Stimulated activated CD8-positive, alpha-beta memory T cell treated with anti-CD3 and anti-CD28 coated beads, Interleukin-7, amount 100 ng/mL, for 24 hours (primary cell): ENCODE measurements around the gene FSTL3.
"Not testable (repeated sequence)": the region's sequence is repeated elsewhere in the genome, so short reads cannot be mapped to it uniquely, and the experiment has no call there.

ENCODE experiments used
- DNase-seq: peaks from one replicate; pipeline ENCODE4 v3.0.0-alpha.2; 2020; ENCODE audit warnings: low read depth

The FSTL3 gene

GRCh38 chr19:676339-677105 is at the start of gene FSTL3:
Gene FSTL3 (plus strand): TSS chr19:676392. CDS start chr19:676424, 32 bp downstream.
- no peak for DNase-seq

DNA sequence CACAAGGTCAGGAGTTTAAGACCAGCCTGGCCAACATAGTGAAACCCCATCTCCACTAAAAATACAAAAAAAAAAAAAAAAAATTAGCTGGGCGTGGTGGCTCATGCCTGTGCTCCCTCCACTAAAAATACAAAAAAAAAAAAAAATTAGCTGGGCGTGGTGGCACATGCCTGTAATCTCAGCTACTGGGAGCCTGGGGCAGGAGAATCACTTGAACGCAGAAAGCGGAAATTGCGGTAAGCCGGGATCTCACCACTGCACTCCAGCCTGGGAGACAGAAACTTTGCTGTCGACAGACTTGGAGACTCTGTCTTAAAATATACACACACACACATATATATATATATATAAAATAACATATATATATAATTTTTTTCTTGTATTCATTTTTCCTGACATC is 49.6 kb upstream of the FSTL3 start:
- DNase-seq: not testable (repeated sequence)

DNA sequence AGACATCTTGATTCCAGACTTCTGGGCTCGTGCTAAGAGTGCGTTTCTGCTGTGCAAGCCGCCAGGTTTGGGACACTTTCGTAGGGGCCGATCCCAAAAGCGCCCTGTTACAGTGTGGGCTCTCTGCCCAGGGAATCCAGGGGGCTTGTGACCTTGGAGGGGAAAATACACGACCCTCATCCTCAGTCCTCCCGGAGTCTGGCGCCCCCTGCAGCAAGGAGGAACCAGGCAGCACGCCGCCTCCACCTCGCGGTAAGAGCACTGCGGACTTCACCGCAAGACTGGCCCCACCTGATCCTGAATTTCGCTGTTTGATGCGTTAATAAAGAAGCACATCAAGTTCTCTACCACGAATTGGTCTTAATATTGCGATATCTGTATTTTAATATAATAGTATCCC is 48.0 kb upstream of the FSTL3 start:
- DNase-seq: no peak

- not testable (repeated sequence) for DNase-seq
Observed at GRCh38 chr19:629515-629914, 46.7 kb upstream of the FSTL3 start.

DNA sequence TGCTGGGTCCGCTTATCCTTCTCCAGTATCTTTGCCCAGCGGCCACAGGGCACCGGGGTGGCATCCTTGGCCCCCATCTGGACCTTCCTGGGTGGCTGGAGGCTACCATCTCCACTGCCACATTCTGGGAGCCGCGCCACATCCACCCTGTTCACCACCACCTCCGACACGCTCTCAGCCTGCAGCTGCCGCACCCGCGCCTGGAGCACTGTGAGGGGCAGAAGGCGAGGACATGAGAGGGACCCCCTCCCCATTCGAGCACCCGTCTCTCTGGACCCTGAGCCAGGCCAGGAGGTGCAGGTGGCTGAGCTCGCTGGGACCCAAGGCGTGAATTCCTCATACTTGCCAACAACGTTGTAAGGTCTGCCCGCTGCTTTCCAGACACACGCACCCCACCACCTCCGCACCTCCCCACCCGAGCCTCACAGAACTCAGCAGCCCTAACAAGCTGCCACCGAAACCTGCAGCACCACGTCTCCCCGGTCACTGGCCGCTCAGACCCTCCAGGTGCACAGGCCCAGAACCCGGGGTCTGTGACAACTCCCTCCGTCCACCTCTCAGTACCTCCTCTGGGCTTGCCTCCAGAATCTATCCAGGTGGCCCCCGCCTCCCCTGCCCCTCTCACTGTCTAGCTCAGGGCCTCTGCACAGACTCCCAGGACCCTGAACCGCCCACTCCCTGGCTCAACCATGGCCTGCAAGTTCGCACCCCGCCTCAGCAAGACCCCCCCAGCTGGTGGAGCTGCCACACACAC is 46.1 kb upstream of the FSTL3 start:
- no peak for DNase-seq

DNA sequence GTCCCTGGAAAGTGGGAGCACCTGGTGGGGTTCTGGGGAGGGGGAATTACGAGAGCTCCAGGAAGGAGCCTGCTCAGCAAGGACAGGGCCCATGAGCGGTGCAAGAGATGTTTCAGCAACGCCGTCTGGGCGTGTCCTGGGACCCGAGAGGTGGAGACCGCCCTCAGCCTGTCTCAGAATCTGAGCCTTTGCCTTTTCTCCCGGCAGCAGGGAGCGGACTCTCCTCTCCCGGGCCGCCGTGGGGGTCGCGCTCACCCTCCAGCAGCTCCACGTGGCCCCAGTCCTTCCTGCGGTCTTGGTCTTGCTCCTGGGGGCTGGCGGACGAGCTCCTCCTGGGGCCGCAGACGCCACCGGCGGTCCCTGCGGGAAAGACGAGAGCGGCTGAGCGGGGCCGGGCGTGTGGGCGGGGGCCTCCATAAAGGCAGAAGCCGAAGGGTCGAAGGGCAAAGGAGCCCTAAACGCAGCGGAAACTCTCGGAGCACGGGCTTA is 43.6 kb upstream of the FSTL3 start:
- no peak for DNase-seq

DNA sequence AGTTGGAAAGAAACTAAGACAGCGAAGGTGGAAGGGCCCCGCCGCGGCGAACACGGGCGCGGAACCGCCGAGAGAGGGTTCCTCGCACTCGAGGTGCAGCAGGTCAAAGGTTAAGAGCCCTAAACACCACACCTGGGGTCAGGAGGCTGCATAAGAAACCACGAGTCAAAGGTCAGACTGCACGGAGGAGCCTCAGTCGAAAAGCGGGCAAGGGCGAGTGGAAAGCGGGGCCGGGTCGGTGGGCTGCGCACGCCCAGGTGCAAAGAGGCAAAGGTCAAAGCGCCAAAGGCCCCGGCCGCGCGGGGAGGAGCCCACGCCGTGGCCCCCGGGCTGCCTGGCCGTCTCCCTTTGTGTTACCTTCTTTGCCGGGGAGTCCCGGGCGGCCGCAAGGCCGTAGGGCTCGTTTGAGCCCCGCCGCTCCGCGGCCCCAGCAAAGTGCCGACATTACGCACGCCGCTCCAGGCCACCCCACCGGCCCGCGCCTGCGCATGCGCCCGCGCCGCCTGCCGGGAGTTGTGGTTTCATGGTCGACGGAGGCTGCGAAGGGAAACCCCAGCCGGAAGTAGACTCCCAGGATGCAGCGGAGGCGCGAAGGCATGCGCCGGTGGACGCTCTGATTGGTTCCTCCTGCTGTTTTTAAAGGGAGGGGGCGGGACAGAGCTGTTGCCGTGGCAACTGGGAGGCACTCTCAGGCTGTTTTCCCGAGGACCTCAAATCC is 43.0 kb upstream of the FSTL3 start, which contains the start of gene POLRMT:
TSS of gene POLRMT (minus strand) at position 470 of the 718 bp plus-strand sequence. CDS start at position 445, 25 bp downstream.
- peak; percentile 92 for DNase-seq

- no peak for DNase-seq
Observed at GRCh38 chr19:633786-634639, 42.2 kb upstream of the FSTL3 start.

GRCh38 chr19:634975-635652 is 41.1 kb upstream of the FSTL3 start:
- DNase-seq: no peak

DNA sequence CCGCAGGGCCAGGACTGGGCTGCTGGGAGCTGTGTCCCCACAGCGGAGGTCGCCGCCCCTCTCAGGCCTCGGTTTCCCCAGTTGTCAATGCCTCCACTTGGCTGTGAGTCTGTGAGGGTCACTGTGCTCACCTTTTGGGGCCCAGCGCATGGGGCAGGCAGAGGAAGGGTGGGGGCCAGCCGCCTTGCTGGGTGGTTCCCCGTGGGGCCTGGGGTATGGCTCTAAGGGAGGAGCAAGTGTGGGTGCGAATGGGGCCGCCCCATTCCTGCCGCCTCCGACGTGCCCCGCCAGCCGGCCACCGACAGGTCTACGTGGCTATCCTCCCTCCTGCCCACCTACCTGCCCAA is 37.3 kb upstream of the FSTL3 start:
- no peak for DNase-seq

DNA sequence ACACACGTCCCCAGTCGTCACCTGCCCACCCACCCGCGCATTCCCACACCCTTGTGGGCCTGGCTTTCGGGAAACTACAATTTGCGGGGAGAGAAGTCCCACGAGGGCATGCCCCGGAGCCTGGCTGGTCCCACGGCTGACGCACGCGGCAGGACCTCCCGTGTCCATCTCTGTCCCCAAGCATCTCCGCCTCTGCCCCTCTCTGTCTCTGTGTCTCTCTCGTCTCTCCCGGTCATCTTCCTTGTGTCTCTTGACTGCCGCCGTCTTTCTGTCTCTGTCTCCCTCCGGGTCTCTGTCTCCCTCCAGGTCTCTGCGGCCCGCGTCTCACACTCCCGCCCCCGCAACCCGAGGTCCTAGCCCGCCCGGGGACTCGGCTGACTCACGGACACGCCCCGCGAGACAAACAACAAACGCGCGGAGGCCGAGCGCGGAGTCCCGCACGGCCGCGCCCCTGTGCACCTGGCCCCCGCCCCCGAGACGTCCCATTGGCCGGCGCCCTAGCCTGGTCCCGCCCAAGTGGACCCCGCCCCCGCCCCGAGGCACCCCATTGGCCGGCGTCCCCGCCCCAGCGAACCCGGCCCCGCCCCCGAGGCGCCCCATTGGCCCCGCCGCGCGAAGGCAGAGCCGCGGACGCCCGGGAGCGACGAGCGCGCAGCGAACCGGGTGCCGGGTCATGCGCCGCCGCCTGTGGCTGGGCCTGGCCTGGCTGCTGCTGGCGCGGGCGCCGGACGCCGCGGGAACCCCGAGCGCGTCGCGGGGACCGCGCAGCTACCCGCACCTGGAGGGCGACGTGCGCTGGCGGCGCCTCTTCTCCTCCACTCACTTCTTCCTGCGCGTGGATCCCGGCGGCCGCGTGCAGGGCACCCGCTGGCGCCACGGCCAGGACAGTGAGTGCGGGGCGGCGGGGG is 36.7 kb upstream of the FSTL3 start, which contains the start of gene FGF22:
TSS of gene FGF22 (plus strand) at position 627 of the 908 bp plus-strand sequence. CDS start at position 674, 47 bp downstream.
- DNase-seq: peak; percentile 88

GRCh38 chr19:640161-640558 is 36.0 kb upstream of the FSTL3 start:
- DNase-seq: no peak

DNA sequence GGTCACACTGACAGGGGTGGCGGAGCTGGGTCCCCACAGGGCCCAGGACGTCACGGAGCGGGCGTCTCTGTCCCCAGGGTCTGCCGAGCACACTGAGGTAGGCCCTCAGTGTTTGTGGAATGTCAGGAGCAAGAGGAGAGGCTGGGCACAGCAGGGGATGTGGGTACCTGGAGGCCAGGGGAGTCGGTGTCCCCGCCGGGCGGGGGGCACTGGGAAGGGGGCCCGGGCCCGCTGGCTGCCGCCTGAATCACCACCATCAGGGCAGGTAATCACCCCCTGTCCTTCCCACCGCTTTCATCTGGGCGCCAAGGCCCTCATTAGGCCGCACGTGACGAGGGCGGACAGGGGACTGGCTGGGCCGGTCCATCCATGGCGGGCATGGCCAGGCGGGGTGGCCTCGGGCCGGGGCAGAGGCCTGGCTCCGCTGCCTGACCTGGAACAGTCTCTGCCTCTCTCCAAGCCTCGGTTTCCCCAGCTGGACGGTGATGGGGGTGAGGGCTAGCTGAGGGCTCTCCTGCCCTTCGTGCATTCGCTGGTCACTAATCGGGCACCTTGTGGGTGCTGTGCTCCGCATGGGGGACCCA is 35.5 kb upstream of the FSTL3 start:
- DNase-seq: no peak

DNA sequence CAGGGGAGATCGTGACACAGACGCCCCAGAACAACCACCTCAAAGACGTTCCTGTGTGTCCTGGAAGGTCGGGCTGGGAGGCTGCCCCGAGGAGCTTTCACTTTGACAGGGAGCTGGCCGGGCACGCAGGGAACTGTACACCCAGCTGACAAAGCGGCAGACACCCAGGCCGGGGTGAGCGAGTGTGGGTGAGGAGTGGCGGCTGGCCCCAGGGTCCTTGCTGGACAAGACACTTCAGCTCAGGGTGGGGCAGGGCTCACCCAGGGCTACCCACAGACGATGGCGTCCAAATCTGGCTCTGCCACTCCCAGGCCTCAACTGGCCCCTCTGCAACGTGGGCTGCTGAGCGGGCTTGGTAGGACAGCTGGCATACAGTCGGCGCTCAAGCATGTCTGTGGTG is 34.5 kb upstream of the FSTL3 start:
- no peak for DNase-seq

- DNase-seq: no peak
Observed at GRCh38 chr19:642767-643727, 33.1 kb upstream of the FSTL3 start.

- DNase-seq: no peak
Observed at GRCh38 chr19:643736-644135, 32.5 kb upstream of the FSTL3 start.

- no peak for DNase-seq
Observed at GRCh38 chr19:644363-644762, 31.8 kb upstream of the FSTL3 start.

DNA sequence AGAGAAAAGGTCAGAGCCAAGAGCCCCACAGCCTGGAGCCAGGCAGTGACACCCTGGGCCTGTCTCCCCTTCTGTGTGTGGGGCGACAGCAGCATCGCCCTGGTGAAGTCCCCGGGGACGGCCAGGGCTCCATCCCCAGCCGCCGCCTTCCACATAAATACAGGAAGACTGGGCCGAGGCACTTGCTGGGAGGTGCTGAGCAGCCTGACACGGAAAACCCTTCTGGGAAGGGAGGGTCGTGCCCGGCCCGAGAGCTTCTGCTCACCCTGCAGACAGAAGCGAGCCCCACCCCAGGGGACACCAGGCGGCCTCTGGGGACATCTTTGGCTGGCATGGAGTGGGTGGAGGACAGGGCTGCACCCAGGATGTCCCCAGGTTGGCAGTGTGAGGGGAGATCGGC is 31.4 kb upstream of the FSTL3 start:
- DNase-seq: no peak
